GM18498 (cell line): ENCODE data around the gene CCM2L.

Source experiments
- ATAC-seq: cut with Tn5 transposase; IDR thresholded peaks from one replicate; pipeline ENCODE4 v1.9.1; 2021; ENCODE audit warnings: mild to moderate bottlenecking, moderate library complexity; ENCODE audit not compliant: unreplicated experiment

Gene CCM2L

DNA sequence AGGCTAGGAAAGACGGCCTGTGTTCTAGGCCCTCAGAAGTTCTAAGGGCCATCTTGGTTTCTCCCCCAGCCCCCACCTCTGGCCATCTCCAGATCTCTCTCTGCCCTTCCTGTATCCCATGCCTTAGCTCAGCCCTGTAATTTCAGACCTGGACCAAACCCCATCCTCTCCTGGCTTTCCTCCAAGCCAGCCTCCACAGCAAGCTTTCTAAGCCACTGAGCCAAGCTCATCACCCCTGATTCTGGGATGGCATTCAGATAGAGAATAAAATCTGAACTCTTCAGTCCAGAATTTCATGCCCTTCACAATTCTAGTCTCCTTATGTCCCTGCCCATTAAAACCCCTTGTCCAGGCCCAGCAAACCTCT lies 18.9 kb upstream of the CCM2L start:
- no peak for ATAC-seq

DNA sequence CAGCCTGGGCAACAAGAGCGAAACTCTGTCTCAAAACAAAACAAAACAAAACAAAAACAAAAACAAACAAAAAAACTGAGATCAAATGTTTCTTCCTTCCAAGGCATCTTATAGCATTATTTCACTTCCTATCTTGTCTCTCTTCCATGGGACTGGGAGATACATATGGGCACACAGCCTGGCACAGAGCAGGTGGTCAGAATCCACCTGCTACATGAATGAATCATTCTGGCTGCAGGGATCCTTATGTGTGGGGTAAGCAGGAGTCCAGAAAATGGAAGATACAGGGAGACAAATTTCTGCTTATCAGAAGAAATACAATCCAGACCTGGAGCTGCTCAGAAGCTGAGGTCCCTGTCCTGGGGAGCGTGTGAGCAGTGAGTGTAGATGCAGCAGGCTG lies 18.2 kb upstream of the CCM2L start:
- no peak for ATAC-seq

- no peak for ATAC-seq
These were observed 13.2 kb upstream of the CCM2L start for GRCh38 chr20:31996996-31997395.

- no peak for ATAC-seq
These were observed 12.0 kb upstream of the CCM2L start for GRCh38 chr20:31998246-31998645.

- no peak for ATAC-seq
These were observed 6.9 kb upstream of the CCM2L start for GRCh38 chr20:32003325-32003724.

DNA sequence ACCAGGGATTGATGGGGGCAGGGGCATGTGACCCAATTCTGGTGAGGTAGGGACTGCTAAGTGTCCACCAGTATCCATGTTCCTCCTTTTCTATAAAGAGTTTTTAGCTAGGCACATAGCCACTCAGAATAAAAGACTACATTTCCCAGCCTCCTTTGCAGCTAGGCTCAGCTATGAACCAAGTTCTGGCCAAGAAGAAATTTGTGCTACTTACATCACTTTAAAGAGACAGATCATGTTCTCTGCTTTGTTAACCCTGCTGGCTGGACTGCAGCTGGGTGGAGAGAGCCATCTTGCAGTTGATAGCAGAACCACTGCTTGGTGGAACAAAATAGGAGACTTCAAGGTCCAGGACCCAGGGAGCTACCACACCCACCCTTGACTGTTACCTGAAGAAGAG lies 5.3 kb upstream of the CCM2L start:
- ATAC-seq = no peak

- ATAC-seq = no peak
These were observed 4.2 kb upstream of the CCM2L start for GRCh38 chr20:32006053-32006452.

DNA sequence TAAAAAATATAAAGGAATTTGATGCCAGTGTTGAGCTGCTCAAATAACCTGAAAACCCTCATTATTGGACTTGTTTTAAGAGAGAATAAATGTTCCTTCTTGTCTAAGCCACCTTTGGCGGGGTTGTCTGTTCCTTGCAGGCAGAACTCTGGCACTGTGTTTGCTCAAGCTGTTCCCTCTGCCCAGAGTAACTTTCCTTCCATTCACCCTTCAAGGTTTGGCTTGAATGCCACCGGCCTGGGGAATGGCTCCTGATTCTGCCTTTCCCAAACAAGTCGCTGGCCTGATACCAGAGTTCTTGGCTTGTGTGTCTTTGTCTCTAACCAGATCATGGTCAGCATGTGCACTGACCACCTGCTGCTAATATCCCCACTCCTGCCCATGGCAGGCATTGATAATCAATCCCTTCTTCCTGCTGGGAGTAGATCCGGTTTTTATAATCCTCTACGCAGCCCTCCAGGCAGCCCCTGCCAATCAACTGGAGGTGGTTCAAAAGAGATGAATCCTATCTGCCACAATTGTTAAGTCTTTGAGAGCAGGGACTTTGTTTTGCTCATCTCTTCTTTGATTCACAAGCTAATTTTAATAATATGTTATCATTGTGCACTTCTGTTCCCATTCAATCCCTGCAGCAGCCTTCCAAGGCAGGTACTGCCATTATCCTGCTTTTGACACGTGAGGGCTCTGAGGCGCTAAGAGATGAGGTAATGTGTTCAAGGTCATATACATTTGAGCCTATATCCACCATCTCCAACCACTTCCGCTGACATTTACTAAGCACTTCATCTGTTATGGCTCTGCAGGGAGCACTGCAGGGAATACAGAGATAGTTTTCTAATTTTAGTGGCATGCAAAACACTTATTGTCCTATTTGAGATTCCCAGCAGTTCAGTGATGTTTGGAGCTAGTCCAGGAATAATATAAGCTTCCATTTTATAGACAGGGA lies 3.1 kb upstream of the CCM2L start:
- ATAC-seq = no peak

- ATAC-seq = no peak
These were observed 2.2 kb upstream of the CCM2L start for GRCh38 chr20:32007787-32008616.

DNA sequence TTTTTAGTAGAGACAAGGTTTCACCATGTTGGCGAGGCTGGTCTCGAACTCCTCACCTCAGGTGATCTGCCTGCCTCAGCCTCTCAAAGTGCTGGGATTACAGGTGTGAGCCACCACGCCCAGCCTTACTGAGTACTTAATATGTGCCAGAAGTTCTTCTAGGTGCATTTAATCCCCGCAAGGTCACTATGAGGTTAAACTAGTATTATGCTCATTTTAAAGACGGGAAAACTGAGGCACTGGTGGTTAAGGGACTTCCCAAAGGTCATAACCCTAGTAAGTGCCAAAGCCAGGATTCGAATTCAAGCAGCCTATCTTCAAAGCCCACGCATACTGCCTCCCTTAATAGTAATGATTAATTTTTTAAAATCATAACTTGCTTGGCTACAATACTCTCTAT lies 674 bp upstream of the CCM2L start:
- no peak for ATAC-seq

- ATAC-seq = no peak
These were observed 428 bp downstream of the CCM2L start for GRCh38 chr20:32010666-32011065.

- no peak for ATAC-seq
These were observed 2.0 kb downstream of the CCM2L start for GRCh38 chr20:32012159-32012688.

DNA sequence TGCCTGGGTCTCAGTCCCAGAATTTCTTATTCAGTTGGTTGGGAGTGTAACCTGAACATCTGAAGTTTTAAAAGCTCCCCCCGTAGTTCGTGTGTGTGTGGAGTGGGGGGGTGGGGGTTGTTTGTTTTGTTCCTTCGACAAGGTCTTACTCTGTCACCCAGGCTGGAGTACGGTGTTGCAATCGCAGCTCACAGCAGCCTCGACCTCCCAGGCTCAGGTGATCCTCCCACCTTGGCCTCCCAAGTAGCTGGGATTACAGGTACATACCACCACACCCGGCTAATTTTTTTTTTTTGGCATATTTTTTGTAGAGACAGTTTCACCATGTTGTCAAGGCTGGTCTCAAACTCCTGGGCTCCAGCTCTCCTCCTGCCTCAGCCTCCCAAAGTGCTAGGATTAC lies 3.1 kb downstream of the CCM2L start:
- no peak for ATAC-seq

- ATAC-seq = no peak
These were observed 7.5 kb downstream of the CCM2L start for GRCh38 chr20:32017711-32018251.

DNA sequence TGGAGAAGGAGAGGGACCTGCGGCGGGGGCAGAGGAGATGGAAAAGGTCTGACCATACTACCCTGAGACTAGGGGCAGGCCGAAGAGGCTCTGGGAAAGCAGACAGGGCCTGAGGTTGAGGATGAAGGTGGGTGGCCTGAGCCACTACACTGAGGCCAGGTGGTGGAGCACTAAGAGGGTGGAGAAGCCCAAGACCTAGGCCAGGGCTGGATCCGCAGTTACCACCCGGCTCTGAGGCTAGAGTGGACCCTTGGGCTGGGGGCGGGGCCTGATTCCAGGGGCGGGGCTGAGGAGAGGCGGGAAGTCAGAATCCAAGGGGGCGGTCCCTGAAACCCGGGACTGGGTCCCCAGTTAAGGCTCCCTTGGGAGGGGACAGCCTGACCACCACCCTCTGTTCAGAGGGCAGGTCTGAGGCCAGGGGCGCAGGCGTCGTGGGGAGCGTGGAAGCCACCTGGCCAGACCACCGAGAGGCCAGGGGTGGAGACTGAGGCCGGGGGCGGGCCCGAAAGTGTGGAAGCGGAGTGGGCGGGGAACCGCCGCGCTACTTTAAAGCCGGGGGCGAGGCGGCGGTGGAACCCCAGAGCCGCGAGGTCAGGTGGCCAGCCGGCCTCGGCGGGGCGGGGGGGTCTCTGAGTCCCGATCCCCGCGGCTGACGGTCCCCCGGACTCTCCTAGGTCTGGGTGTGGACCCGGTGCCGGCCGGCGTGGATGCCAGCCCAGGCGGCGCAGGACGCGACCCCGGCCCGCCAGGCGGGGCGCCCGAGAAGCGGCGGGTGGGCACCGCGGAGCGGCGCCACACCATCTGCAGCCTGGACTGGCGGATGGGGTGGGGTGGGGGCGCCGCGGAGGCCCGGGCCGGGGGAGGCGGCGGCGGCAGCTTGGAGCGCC lies 8.3 kb downstream of the CCM2L start:
- ATAC-seq = no peak

DNA sequence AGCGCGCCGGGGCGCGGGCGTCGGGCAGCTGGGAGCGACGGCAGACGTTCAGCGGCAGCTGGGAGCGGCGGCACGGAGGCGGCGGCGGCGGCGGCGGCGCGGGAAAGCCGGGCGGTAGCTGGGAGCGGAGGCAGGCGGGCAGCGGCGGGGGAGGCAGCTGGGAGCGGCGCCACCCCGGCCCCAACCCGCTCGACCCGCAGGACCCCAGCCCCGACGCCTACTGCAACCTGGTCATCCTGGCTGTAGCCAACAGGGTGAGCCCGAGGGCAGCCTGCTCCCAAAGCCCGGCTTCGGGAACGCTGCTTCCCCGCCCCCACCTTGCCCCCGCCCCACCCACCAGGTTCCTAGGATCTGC lies 8.9 kb downstream of the CCM2L start:
- no peak for ATAC-seq

DNA sequence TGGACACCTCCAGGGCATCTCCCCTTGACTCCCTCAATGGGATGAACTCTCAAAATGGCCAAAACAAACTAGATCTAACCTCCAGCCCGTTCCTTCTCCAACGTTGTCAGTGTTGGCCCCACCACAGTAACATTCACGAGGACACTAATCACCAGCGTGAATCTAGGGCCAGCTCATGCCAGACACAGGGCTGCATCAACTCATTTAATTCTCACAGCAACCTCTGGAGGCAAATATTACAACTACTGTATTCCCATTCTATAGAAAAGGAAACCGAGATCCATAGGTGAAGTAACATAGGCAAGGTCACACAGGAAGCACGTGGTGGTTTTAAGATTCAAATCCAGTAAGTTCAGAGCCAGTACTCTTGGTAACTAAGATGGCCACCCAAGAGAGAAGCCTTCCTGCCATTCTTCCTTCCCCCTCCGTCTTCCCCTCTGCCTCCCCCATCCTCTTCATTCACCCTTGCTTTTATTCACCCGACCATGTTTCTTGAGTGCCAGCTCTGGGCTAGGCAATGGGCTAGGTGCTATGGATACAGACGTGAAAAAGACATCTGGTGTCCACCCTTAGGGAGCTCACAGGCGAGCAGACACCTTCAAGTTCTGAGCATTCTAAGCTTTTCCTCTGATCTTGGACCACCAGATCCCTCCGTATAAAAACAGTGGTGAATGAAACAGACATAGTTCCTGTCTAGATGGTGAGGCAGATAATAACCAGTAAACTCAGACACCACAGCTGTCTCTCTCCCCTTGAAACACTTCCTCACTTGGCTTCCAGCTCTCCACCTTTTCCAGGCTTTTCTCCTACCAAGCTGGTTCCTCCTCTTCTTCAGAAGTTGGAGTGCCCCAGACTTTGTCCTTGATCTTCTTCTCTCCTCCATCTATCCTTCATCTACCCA lies 9.6 kb downstream of the CCM2L start:
- no peak for ATAC-seq

DNA sequence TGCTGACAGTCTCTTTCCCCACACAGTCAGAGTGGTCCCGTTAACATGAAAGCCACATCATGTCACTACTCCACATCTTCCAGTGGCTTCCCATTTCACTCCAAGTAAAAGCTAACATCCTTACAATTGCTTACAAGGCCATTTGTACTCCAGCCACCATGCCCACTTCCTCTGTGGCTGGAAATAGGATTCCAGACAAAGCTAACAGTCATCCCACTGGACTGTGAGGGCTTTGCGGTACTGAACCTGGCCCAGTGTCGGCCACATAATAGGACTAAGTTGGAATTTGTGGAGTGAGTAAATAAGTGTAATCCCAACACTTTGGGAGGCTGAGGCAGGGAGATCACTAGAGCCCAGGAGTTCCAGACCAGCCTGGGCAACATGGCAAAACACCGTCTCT lies 10.9 kb downstream of the CCM2L start:
- no peak for ATAC-seq

- no peak for ATAC-seq
These were observed 14.6 kb downstream of the CCM2L start for GRCh38 chr20:32024683-32025295.
